HCT116 (cell line): ENCODE measurements around the gene PAX9.

Source experiments
- CEBPB ChIP-seq: IDR thresholded peaks from 2 replicates; pipeline ENCODE4 v1.6.1; 2012; ENCODE audit warnings: low read depth
- EZH2 ChIP-seq: fragments of 200-600 bp; sonication (generic); IDR thresholded peaks from 2 replicates; pipeline ENCODE4 v1.6.1; 2017; ENCODE audit warnings: antibody characterized with exemption, mixed run types
- POLR2A ChIP-seq: IDR thresholded peaks from 2 replicates; pipeline ENCODE4 v1.7.0; 2011; ENCODE audit warnings: borderline replicate concordance; ENCODE audit not compliant: insufficient read depth, insufficient read length; ENCODE audit errors: extremely low read depth
- SP1 ChIP-seq: IDR thresholded peaks from 2 replicates; pipeline ENCODE4 v1.6.1; 2012; ENCODE audit warnings: low read depth
- YY1 ChIP-seq: IDR thresholded peaks from 2 replicates; pipeline ENCODE4 v1.6.1; 2011; ENCODE audit warnings: low read length, low read depth, moderate library complexity, mild to moderate bottlenecking; ENCODE audit not compliant: insufficient replicate concordance; ENCODE audit errors: extremely low read depth
- TF ChIP-seq, protein P1 (sequence below), 3 experiments: fragments of 200-600 bp in 1 of 3; sonication (generic) in 1 of 3; IDR thresholded peaks in 2 of 3; conservative IDR thresholded peaks in 1 of 3; 2 replicates each; pipeline ENCODE4 v1.5.1; 2012 to 2017; ENCODE audit warnings: low read depth in 2 of 3, low read length in 2 of 3, antibody characterized with exemption in 1 of 3, borderline replicate concordance in 1 of 3, control low read depth in 1 of 3, mild to moderate bottlenecking in 1 of 3, mixed read lengths in 1 of 3, mixed run types in 1 of 3, moderate library complexity in 1 of 3; ENCODE audit not compliant: insufficient read depth in 1 of 3

DNA sequence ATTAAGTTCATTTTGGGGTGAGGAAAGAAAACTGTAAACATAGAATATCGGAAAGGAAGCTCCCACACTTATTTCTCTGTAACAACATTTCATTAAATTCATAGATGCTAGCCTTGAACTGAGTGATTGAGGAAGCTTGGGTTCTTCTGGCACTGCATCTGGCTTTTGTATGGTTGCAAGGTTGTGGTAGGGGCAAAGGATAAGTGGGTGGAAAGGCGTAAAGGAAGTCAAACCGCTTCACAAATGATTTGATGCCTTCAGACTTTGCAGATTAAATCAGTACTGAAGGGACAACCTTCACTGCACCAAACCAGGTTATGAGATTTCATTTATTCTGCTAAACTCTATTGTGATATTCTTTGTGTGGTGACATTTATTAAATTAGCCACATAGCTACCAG, 28.1 kb upstream of the PAX9 start:
- TF ChIP-seq YY1 (no peak), EZH2 (no peak), CEBPB (no peak), POLR2A (no peak), SP1 (no peak)
- TF ChIP-seq, protein P1, sequence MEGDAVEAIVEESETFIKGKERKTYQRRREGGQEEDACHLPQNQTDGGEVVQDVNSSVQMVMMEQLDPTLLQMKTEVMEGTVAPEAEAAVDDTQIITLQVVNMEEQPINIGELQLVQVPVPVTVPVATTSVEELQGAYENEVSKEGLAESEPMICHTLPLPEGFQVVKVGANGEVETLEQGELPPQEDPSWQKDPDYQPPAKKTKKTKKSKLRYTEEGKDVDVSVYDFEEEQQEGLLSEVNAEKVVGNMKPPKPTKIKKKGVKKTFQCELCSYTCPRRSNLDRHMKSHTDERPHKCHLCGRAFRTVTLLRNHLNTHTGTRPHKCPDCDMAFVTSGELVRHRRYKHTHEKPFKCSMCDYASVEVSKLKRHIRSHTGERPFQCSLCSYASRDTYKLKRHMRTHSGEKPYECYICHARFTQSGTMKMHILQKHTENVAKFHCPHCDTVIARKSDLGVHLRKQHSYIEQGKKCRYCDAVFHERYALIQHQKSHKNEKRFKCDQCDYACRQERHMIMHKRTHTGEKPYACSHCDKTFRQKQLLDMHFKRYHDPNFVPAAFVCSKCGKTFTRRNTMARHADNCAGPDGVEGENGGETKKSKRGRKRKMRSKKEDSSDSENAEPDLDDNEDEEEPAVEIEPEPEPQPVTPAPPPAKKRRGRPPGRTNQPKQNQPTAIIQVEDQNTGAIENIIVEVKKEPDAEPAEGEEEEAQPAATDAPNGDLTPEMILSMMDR (IDR thresholded peaks at IDR 0.05 in 2 of 3, conservative IDR thresholded peaks at IDR 0.05 in 1 of 3; ENCODE audit: borderline replicate concordance in 1 of 3, insufficient read depth in 1 of 3, low read depth in 2 of 3, low read length in 2 of 3) = no peak
